HG02763 (cell line): ENCODE data around the gene S1PR2.
"Not testable (repeated sequence)": the region's sequence is repeated elsewhere in the genome, so short reads cannot be mapped to it uniquely, and the experiment has no call there.

Source experiments
- ATAC-seq: cut with Tn5 transposase; IDR thresholded peaks from one replicate; pipeline ENCODE4 v1.9.1; 2021; ENCODE audit warnings: mild to moderate bottlenecking, moderate library complexity; ENCODE audit not compliant: unreplicated experiment

The S1PR2 gene

GRCh38 chr19:10226376-10227025, 4.6 kb downstream of the S1PR2 start:
- ATAC-seq: no peak

- ATAC-seq: no peak
These were observed 5.1 kb downstream of the S1PR2 start for GRCh38 chr19:10226021-10226375.

- no peak for ATAC-seq
These were observed 6.8 kb downstream of the S1PR2 start for GRCh38 chr19:10224337-10224736.

- no peak for ATAC-seq
These were observed 7.5 kb downstream of the S1PR2 start for GRCh38 chr19:10223488-10224213.

GRCh38 chr19:10222201-10222890, 8.8 kb downstream of the S1PR2 start:
- no peak for ATAC-seq

- ATAC-seq: no peak
These were observed 10.4 kb downstream of the S1PR2 start for GRCh38 chr19:10220695-10221094.

- peak; percentile 62 for ATAC-seq
These were observed 11.5 kb downstream of the S1PR2 start for GRCh38 chr19:10219678-10220077.

GRCh38 chr19:10217085-10217484, 14.0 kb downstream of the S1PR2 start:
- ATAC-seq: no peak

- ATAC-seq: no peak
These were observed 16.3 kb downstream of the S1PR2 start for GRCh38 chr19:10214784-10215183.

- ATAC-seq: no peak
These were observed 19.4 kb downstream of the S1PR2 start for GRCh38 chr19:10211691-10212090.

GRCh38 chr19:10211061-10211460, 20.1 kb downstream of the S1PR2 start:
- ATAC-seq: no peak

- no peak for ATAC-seq
These were observed 21.8 kb downstream of the S1PR2 start for GRCh38 chr19:10209315-10209714.

- ATAC-seq: no peak
These were observed 24.1 kb downstream of the S1PR2 start for GRCh38 chr19:10207026-10207425.

GRCh38 chr19:10206226-10206885, 24.8 kb downstream of the S1PR2 start:
- ATAC-seq: no peak

GRCh38 chr19:10205636-10206035, 25.5 kb downstream of the S1PR2 start:
- no peak for ATAC-seq

- ATAC-seq: no peak
These were observed 27.4 kb downstream of the S1PR2 start for GRCh38 chr19:10203686-10204085.

- ATAC-seq: no peak
These were observed 30.0 kb downstream of the S1PR2 start for GRCh38 chr19:10201176-10201575.

GRCh38 chr19:10200101-10200500, 31.0 kb downstream of the S1PR2 start:
- not testable (repeated sequence) for ATAC-seq

- ATAC-seq: not testable (repeated sequence)
These were observed 32.1 kb downstream of the S1PR2 start for GRCh38 chr19:10198889-10199644.

GRCh38 chr19:10195199-10195519, 36.0 kb downstream of the S1PR2 start:
- no peak for ATAC-seq
